Suppressor macrophage treated with lipopolysaccharide for 4 hours (primary cell): ENCODE data around the gene PIK3C2G.
"Not testable (repeated sequence)": the region's sequence is repeated elsewhere in the genome, so short reads cannot be mapped to it uniquely, and the experiment has no call there.

Experiments used
- DNase-seq: peaks from one replicate; pipeline ENCODE4 v3.0.0-alpha.2; 2020

The PIK3C2G gene

DNA sequence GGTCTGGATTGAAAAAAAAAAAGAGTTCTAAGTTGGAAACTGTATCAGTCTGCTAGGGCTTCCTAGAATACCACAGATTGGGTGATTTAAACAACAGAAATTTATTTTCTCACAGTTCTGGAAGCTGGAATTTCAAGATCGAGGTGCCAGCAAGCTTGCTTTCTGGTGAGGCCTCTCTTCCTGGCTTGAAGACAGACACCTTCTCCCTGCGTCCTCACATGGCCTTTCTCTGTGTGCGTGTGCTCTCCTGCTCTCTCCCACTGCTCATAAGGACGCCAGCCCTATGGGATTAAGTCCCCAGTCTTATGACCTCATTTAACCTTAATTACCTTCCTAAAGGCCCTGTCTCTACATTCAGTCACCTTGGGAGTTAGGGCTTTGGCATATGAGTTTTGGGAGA lies 215.5 kb downstream of the PIK3C2G start:
- no peak for DNase-seq

DNA sequence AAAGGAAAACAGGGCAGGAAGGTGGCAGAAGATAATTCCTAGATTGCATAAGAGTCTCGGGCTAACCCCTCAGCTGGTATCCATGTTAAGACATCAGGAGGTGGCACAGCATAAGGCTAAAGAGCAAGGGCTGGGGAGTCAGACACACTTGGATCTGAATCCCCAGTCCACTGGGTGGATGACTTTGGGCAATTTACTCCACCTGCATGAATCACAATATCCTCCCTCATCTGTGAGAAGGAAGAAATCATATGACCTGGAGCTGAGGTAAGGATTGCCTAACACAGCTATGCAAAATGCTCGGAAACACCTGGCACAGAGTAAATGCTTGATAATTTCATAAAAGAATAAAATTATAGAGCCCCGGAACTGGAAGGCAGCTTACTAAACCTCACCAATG lies 217.9 kb downstream of the PIK3C2G start:
- no peak for DNase-seq

DNA sequence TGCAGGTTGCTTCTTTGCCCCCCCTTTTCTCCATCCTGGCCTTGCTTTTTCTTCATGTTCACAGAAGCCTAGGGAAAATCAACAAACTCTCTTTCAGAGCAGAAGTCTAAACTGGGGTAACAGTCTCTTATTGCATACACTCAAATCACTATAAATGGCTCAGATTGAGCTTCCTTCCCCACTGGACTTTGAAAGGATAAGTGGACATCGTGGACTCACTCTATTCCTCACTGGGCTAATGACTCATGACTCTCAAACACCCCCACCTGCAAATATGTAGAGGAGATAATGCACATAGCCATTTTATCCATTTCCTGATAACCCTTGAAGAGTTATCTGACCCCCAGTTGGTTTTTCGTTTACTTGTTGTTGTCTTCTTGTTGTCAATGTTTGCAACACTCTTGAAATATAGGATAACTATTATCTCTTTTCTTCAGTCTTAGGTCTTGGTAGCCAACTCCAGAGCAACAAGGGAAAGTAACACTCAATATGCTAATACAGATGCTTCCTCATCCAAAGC lies 221.3 kb downstream of the PIK3C2G start:
- DNase-seq, result no peak

DNA sequence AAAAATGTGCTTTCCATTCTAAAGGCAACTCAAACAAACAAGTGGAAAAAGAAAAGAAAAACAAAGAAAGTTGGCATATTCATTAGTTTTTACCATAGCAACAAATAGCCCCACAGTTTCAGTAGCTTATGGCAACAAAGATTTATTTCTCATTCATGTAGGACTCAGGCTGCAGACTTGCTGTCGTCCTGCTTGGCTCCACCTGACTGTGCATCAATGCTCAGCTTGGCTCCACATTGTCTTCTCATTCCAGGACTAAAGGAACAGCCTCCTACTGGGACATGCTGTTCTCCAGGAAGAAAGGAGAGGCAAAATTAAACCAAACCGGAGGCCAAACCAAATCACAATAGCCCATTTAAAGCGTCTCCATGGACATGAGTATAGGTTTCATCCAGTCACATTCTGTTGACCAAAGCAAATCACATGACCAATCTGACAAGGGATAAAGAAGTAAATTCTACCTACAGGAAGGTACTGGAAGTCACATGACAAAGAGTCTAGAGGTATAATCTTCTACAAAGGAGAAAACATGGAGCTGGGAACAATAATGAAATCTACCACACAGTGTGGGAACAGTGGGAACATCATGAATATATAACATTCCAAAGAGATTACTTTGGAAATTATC lies 222.5 kb downstream of the PIK3C2G start:
- no peak for DNase-seq

DNA sequence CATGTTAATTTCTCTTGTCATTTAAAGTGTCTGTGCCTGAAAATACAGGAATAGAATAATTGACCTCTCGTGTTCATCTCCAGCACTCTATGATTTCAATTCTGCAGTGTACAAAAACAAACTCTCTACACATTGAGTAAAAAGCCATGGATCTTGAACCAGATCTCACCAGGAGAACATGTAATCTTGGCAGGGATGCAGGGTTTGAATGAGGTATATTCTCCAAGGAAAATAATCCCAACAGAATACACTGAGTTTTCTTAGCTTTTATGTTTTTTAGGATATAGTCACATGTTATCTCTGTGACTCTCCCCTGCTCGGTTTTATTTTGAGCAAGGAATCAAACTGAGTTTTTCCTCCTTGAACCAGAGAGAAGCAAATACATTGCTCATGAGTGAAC lies 224.7 kb downstream of the PIK3C2G start:
- DNase-seq, result no peak

DNA sequence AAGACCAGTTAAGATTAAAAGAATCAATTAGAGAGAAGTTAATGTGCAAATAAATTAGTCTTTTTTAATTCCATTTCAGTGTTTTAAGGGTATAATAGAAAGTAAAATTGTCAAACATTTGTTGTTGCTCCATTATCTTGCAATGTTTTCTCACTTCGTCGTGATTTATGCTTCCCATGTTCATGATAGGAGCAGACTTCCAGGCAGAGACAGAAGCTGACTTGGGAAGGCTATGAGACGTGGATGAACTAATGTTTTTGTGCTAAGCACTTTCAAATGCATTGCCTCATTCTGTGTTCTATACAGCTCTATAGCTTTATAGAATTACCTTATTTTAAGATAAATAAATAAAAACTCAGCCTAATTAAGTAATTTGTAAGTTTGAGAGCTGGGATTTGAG lies 226.2 kb downstream of the PIK3C2G start:
- no peak for DNase-seq

DNA sequence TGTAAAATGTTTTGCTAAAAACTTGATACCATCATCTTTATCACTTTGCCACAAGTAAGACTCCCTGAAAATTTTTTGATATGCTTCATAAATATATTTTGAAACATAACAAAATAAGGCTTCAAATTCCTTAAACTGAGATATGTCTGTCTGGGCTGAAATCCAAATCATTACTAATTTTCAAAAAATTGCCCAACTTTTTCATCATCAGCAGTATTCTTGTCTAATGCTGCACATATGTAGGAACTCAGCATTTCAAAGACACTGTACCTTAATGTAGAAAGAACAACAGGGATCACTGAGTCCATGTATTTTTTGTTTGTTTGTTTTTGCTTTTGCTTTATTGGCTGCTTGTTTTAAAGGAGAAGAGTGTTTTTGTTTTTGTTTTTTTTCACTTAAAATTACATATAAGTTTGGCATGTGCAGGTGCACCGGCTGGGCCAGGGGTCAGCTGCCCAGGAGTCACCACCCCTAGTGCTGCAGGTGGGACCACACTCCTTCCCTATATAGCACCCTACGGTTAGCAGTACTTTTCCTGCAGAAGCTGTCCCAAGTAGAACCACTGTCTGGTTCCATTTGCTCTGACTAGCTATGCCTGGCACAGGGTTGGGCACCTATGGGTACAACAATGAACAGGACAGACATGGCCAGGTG lies 231.2 kb downstream of the PIK3C2G start:
- no peak for DNase-seq

DNA sequence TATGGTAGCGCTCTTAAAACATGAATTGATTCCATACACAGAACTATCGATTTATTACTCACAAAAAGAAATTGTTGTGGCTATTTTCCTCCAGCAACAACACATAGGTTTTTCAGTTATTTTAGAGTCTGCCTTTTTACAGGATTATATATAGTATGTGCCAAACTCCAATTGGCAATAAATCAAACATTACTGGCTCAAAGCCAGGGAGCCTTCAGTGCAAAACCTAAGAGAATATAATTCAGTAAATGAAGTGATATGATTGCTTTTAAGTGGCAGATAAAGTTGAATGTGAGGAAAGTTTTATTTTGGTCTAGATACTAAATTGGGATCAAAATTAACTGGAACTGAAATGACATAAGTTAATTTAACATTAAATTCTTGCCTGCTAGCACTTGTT lies 234.8 kb downstream of the PIK3C2G start:
- DNase-seq, result no peak

DNA sequence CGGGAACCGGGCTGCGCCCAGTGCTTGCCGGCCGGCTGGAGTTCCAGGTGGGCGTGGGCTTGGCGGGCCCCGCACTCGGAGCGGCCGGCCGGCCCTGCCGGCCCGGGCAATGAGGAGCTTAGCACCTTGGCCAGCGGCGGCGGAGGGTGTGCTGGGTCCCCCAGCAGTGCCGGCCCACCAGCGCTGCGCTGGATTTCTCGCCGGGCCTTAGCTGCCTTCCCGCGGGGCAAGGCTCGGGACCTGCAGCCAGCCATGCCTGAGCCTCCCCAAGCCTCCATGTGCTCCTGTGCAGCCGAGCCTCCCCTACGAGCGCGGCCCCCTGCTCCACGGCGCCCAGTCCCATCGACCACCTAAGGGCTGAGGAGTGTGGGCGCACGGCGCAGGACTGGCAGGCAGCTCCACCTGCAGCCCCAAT lies 238.8 kb downstream of the PIK3C2G start:
- not testable (repeated sequence) for DNase-seq

DNA sequence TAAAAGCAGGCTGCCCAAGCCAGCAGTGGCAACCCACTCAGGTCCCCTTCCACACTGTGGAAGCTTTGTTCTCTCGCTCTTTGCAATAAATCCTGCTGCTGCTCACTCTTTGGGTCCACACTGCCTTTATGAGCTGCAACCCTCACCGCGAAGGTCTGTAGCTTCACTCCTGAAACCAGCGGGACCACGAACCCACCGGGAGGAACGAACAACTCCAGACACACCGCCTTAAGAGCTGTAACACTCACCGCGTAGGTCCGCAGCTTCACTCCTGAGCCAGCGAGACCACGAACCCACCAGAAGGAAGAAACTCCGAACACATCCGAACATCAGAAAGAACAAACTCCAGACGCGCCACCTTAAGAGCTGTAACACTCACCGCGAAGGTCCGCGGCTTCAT lies 239.4 kb downstream of the PIK3C2G start:
- DNase-seq, result not testable (repeated sequence)

DNA sequence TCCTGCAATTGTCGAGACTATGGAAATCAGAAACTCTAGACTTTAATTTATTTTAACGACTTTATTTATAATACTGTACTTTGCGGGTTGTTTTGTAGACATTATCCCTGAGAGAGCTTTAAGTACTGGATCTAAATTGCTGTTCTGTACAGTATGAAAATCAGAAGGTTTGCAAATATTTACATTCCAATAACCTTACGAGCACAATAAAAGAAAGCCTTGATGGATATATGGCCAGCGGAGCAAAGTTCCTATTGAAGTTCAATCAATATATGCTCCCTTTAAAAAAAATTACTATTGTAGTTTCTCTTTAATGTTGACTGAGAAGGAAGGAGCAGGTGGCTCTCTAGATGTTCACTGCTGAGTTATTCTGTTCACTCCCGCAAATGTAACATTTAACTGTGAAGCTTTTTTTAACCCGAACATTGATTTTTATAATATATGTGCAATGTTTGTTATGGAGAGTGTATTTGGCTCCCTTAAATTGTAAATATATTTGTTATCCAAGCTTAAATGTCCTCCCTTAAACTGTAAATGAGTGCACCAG lies 241.2 kb downstream of the PIK3C2G start:
- no peak for DNase-seq

DNA sequence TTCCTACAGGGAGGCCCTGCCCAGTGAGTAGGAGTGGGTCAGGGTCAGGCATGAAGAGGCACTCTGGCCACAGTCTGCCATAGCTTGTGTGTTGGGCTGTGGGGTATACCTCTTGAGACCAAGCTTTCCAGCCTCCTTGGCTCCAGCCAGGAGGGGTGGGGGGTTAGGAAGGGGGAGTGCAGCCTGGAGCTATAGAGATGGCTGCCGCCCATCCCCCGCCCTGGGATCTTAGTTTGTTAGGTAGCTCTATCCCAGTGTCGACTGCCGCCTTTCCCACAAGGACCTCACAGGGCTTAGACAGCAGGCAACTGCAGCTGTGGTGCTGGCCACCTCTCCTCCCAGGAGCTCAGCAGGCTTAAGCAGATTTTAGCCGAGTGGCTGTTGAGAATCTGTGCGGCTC lies 260.1 kb downstream of the PIK3C2G start:
- DNase-seq, result no peak

DNA sequence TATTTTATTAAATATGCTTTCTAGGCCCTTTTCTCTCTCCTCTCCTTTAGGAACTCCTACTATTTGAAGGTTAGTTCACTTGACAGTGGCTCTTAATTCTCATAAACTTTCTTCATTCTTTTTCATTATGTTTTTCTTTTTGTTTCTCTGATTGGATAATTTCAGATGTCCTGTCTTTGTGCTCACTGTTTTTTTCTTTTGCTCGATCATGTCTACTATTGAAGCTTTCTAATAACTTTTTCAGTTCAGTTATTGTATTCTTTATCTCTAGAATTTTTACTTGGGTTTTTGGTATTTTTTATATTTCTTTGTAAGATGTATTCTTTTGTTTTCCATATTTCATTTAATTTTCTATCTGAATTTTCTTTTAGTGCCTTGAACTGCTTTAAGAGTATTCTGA lies 261.5 kb downstream of the PIK3C2G start:
- no peak for DNase-seq

DNA sequence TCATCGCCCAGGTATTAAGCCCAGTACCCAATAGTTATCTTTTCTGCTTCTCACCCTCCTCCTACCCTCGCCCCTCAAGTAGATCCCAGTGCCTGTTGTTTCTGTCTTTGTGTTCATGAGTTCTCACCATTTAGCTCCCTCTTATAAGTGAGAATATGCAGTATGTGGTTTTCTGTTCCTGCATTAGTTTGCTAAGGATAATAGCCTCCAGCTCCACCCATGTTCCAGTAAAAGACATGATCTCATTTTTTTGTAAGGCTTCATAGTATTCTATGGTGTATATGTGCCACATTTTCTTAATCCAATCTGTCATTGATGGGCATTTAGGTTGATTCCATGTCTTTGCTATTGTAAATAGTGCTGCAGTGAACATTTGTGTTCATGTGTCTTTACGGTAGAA lies 281.2 kb downstream of the PIK3C2G start:
- not testable (repeated sequence) for DNase-seq

DNA sequence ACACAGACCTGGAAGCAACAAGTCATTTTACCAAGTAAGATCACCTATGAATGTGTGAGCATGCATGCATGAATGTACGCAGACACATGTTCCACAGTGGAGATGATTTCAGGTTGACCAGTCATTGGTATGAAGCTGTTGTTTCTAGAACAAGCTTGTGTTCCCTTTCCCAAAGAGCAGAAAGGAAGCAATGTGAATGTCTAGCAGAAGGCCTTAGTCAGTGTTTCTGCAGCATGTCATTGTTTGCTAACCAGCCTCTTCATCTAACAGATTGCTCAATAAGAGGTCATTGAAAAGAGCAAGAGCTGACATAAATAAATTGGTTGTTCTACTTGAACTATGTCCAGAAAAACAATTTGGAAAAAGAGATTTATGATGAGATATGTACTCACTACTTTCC lies 285.1 kb downstream of the PIK3C2G start:
- no peak for DNase-seq

DNA sequence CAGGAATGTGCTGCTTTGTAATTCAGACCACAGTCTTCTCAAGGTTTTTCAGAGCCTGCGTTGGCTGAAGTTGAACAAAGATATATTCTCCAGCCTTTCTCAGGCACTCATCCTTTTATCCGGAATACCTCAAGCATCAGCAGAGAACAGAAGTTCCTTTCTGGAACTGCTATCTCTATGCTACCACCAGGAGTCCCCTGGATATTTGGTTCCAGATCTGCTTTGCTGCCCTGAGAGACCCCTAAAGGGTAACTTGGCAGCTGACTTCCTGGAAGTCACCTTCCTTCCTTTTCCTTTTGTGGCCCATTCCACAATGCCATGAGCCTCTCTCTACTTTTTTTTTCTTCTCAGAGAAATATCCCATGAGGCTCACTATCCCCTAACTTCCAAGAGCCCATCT lies 288.3 kb downstream of the PIK3C2G start:
- DNase-seq, result no peak

DNA sequence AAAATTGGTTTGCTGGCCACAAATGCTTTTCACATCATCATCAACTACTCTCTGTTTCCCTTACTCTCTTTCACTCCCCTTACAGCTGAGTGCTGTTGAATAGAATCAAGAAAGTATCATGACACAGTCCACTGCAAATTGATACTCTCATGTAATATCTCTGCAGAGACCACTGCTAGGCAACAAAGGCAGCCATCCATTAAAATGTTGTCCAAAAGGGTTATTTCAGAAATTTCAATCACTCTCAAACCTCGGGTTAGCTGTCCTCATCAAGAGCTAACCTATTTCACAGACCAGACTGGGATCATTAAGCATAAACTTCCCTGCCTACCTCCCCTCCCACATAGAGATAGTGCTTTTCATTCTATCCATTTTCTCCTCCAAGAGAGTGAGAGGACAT lies 289.8 kb downstream of the PIK3C2G start:
- DNase-seq, result no peak

DNA sequence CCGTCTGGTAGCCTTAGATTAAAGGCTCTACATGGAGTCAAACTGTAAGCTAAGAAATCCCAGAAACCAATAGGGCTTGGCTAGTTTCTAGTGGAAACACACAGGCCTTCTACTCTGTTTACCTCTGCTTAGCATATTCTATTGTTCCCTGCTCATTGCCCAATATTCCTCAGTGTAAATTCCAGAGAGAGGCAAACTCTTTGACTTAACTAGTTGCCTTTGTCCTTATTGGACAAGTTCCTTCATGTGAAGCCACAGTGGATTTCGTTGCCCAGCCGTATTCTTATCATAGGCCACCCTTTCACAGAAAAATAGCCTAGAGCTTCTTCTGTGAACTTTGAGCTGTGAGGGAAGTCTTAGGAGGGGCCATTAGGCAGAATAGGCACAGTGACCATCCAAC lies 290.4 kb downstream of the PIK3C2G start:
- DNase-seq, result no peak

DNA sequence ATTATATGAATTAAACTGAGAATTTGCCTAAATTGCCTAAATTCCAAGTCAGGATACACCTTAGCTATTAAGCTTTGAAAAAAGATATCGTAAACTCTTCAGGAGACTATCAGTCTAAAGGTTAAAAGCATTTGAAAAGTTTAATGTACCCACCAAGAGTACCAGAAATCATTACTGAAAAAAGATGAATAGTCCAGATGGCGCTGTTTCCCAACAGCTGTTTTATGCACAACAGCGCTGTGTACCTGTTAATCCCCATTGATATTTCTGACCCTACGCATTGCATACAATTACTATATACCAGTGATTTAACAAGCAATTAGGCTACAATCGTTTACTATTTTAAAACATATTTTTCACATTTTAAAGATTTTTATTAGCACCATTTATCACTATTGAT lies 291.5 kb downstream of the PIK3C2G start:
- no peak for DNase-seq

DNA sequence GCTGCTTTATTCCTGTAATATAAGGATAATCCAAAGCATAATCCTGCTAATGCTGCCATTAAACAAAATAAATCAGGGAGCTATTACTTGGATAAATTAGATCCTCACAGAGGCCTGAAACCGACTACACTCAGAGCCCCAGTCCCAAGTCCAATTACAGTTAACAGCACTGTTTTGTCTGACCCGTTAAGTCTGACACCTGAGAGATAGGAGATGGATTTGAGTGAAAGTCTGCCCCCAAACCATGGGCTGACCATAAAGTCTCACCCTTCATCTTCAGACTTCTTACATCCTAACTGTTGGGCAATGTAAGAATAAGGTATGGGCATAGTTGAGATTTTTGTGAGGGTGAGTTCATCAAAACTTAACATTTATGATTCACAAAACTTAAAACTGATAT lies 294.8 kb downstream of the PIK3C2G start:
- DNase-seq, result no peak

DNA sequence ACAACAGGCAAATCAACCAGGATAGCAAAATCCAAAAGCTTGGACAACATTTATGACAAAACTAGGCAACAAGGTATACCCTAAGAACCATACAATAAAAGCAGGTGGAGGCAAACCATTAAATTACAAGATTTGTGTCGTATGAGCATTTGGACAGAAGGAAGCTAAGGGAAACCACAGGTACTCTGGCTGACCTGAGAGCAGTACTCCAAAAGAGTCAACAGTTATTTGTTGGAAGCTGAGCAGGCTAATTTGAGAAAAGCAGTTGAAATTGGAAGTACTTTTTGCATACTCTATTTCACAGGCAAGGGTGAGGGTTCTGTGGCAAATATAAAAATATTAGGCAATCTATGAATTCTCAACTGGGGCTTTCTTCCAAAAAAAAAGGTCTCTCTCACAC lies 297.9 kb downstream of the PIK3C2G start:
- no peak for DNase-seq

DNA sequence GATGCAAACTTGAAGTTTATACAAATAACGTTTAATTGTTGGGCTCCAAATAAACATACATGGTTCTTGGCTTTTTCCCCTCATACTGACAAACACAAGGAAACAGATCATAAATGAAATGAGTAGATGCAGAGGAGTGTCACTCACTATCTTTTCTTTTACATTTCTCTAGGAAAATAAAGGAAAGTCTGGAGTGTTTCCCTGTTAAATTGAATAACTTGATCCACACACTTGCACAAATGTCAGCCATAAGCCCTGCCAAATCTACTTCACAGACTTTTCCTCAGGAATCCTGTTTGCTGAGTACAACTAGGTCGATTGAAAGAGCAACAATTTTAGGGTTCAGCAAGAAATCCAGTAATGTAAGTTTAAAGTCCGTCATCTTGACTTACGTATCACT lies 301.2 kb downstream of the PIK3C2G start:
- DNase-seq, result no peak

DNA sequence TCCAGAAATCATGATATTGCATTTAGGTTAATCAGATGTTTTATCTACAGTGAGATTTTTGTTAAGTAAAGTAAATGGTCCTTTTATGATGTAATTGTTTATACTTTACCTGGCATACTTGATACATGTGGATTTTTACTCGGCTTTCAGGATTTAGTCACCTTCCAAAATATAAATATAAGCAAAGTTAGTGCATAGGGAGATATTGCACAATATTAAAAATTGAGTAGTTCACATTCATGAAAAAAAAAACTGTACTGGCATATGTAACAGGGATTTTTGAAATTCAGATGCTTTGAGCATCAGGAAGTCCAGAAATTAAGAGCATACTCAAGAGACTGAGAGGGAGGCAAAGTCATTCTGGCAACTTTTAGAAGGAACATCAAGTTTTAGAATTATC lies 303.0 kb downstream of the PIK3C2G start:
- DNase-seq, result no peak

DNA sequence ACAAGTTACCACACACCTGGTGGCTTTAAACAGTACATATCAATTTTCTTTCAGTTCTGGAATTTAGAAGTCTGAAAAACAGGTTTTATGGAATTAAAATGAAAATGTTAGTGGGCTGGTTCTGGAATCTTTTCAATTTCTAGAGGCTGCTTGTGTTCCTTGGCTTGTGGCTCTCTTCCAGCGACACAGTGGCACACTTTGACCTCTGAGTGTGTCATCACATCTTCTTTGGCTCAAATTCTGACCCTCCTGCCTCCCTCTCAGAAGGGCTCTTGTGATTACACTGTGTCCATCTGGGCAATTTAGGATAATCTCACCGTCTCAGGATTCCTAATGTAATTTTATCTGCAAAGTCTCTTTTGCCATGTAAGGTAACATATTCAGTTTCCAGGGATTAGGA lies 306.5 kb downstream of the PIK3C2G start:
- no peak for DNase-seq

DNA sequence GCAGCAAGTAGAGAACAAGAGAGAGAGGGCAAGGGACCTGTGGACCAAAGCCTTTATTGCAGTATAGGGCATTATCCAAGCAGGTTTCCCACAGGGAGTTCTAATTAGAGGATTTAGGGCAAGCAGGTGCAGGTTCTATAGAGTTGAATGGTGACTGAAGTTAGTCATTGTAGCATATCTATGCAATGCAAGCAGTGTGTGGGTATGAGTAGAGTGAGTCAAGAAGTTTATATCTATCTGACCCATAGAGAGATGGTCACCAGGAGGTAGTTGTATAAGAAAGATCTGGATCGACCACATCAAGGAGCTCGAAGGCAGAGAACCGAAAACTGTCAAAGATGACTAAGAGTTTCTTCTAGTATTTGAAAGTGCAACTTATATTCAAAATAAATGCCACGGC lies 309.2 kb downstream of the PIK3C2G start:
- DNase-seq, result no peak
